Ascending aorta (tissue), 2 donors: ENCODE data around the gene NPY. TPM values are rescaled to one million over a fixed set of nuclear protein-coding genes. Genes with fewer than 3 reads are reported as not detected.

Experiments used
- DNase-seq, 2 donors: peaks; one replicate each; pipeline ENCODE4 v3.0.0-alpha.2; 2019; ENCODE audit warnings: low spot score in 2 of 2
- H3K27ac ChIP-seq, 2 donors: fragments of 200-600 bp; sonication (generic); one replicate each; pipeline ENCODE4 v1.5.1; 2016 to 2017; ENCODE audit warnings: mild to moderate bottlenecking in 1 of 2
- H3K27me3 ChIP-seq: fragments of 200-600 bp; sonication (generic); one replicate; pipeline ENCODE4 v1.5.1; 2017
- H3K36me3 ChIP-seq, 2 donors: fragments of 200-600 bp; sonication (generic); one replicate each; pipeline ENCODE4 v1.5.1; 2016
- H3K4me1 ChIP-seq, 2 donors: fragments of 200-600 bp; sonication (generic); one replicate each; pipeline ENCODE4 v1.5.1; 2016 to 2017; ENCODE audit warnings: mild to moderate bottlenecking in 1 of 2
- H3K4me3 ChIP-seq, 2 donors: fragments of 200-600 bp; sonication (generic); one replicate each; pipeline ENCODE4 v1.5.1; 2016 to 2017; ENCODE audit warnings: mild to moderate bottlenecking in 1 of 2
- H3K9me3 ChIP-seq, 2 donors: fragments of 200-600 bp; sonication (generic); one replicate each; pipeline ENCODE4 v1.5.1; 2016
- CTCF ChIP-seq, 3 experiments: fragments of 200-600 bp in 2 of 3; fragments of 450-650 bp in 1 of 3; sonication (generic) in 2 of 3; IDR thresholded peaks; one replicate each; pipeline ENCODE4 v1.5.1; 2016 to 2019; ENCODE audit warnings: antibody characterized with exemption in 3 of 3, mild to moderate bottlenecking in 1 of 3, moderate library complexity in 1 of 3
- intact Hi-C: fragments of 100-400 bp; cut with DNase I; formaldehyde crosslinking; loops from one replicate; pipeline ENCODE4 v1.15.1; 2023
- total RNA-seq: library from RNA; depleted of rRNA; stranded (reverse); fragments of >200 nt; gene quantifications from one replicate; pipeline ENCODE4 v1.1.0, GENCODE V29; 2016

The NPY gene
- total RNA-seq, 1 donor from 2014 or later: not detected

GRCh38 chr7:24298696-24299095, 14.7 kb downstream of the NPY start:
- Histone ChIP-seq H3K27ac (no peak overlapping the region), H3K4me3 (no peak overlapping the region), H3K9me3 (no peaks in the 10 kb centered on the region), H3K4me1 (no peaks in the 10 kb centered on the region), H3K36me3 (no peaks in the 10 kb centered on the region), H3K27me3 (no peaks in the 10 kb centered on the region)
- TF ChIP-seq CTCF (IDR thresholded peaks at IDR 0.05): no peak
- DNase-seq: no peak
- intact Hi-C loops: no loop called here

- no peak for DNase-seq
- H3K27ac ChIP-seq: no peak overlapping the region
- H3K4me3 ChIP-seq: no peak overlapping the region
- H3K36me3 ChIP-seq: no peaks in the 10 kb centered on the region
- H3K27me3 ChIP-seq: no peaks in the 10 kb centered on the region
- no peaks in the 10 kb centered on the region for H3K4me1 ChIP-seq
- intact Hi-C loops: no loop called here
- no peaks in the 10 kb centered on the region for H3K9me3 ChIP-seq
- no peak for TF ChIP-seq CTCF (IDR thresholded peaks at IDR 0.05)
Measured at GRCh38 chr7:24299192-24299591, 15.2 kb downstream of the NPY start.

GRCh38 chr7:24301703-24302102, 17.7 kb downstream of the NPY start:
- H3K27me3 ChIP-seq: no peaks in the 10 kb centered on the region
- no peaks in the 10 kb centered on the region for H3K36me3 ChIP-seq
- H3K4me1 ChIP-seq: no peaks in the 10 kb centered on the region
- no peaks in the 10 kb centered on the region for H3K9me3 ChIP-seq
- intact Hi-C loops: no loop called here
- no peak for TF ChIP-seq CTCF (IDR thresholded peaks at IDR 0.05)
- no peak for DNase-seq
- no peak overlapping the region for H3K4me3 ChIP-seq
- no peak overlapping the region for H3K27ac ChIP-seq

- no peaks in the 10 kb centered on the region for H3K36me3 ChIP-seq
- no peaks in the 10 kb centered on the region for H3K9me3 ChIP-seq
- no peak overlapping the region for H3K4me3 ChIP-seq
- H3K27ac ChIP-seq: no peak overlapping the region
- no peak for TF ChIP-seq CTCF (IDR thresholded peaks at IDR 0.05)
- H3K27me3 ChIP-seq: no peaks in the 10 kb centered on the region
- DNase-seq: no peak
- intact Hi-C loops: no loop called here
- H3K4me1 ChIP-seq: no peaks in the 10 kb centered on the region
Measured at GRCh38 chr7:24304494-24305095, 20.6 kb downstream of the NPY start.

- no peak for DNase-seq
- no peak for TF ChIP-seq CTCF (IDR thresholded peaks at IDR 0.05)
- intact Hi-C loops: no loop called here
Measured at GRCh38 chr7:24307326-24307725, 23.3 kb downstream of the NPY start.

GRCh38 chr7:24312588-24312987, 28.6 kb downstream of the NPY start:
- H3K36me3 ChIP-seq: no peaks in the 10 kb centered on the region

More at GRCh38 chr7:24307326-24307725, 23.3 kb downstream of the NPY start:
- Histone ChIP-seq H3K27ac (no peak overlapping the region), H3K4me1 (no peaks in the 10 kb centered on the region), H3K4me3 (no peak overlapping the region), H3K36me3 (no peaks in the 10 kb centered on the region), H3K27me3 (no peaks in the 10 kb centered on the region), H3K9me3 (no peaks in the 10 kb centered on the region)

More at GRCh38 chr7:24312588-24312987, 28.6 kb downstream of the NPY start:
- no peaks in the 10 kb centered on the region for H3K9me3 ChIP-seq
- TF ChIP-seq CTCF (IDR thresholded peaks at IDR 0.05): no peak
- H3K27me3 ChIP-seq: no peaks in the 10 kb centered on the region
- H3K4me1 ChIP-seq: no peaks in the 10 kb centered on the region
- intact Hi-C loops: no loop called here
- H3K27ac ChIP-seq: no peak overlapping the region
- H3K4me3 ChIP-seq: no peak overlapping the region
- DNase-seq: no peak
